ENCODE results near the gene PFAS. TPM values are rescaled to one million over a fixed set of nuclear protein-coding genes. Genes with fewer than 3 reads are reported as not detected.

PFAS gene
- total and polyA plus RNA-seq, 2 of the 8 experiments (the other 6 are each of a cell fraction or from before 2014, with no cell fraction given) = 88.4 to 248 TPM

DNA sequence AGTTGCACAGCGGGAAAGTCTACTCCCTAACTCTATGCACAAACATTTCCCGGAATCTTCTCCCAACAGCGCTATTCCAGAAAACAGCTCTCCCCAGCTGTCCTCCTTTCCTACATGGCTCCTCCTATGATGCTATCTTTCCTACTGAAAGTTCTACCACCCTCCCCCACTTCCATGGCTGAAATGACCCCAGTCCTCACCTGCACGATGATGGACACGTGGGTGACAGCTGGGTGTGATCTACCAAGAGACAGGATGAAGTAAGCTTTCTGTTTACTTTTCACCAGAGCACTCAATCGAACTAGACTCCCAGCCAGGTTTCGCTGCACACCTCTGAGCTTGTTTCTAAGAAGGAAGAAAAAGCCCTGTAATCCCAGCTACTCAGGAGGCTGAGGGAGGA, 11.9 kb upstream of the PFAS start:
- Histone ChIP-seq H2BK12ac (ENCODE audit: low read depth, low read length) (no peak overlapping the region), H3K4ac (replicated peaks; ENCODE audit: insufficient read length, low read depth, low read length) (no peak overlapping the region), H3K4me2 (ENCODE audit: insufficient read depth in 1 of 2, low read depth in 2 of 2, low read length in 2 of 2) (no peak overlapping the region), H2BK120ac (replicated peaks; ENCODE audit: low read depth, low read length) (no peak overlapping the region), H3K56ac (replicated peaks; ENCODE audit: insufficient read length, low read depth, low read length) (no peak overlapping the region), H2AK5ac (ENCODE audit: low read depth, low read length) (no peak overlapping the region), H3K23me2 (ENCODE audit: low read depth, low read length) (no peaks in the 10 kb centered on the region), H3K36me3 (ENCODE audit: control insufficient read depth in 2 of 4, insufficient read depth in 4 of 4, low read length in 3 of 4) (peaks cover 14 to 56% (median 31%) of the 10 kb centered on the region in 4 experiments), H3K23ac (ENCODE audit: insufficient read length) (no peak overlapping the region), H3K4me1 (replicated peaks in 1 of 4; ENCODE audit: control insufficient read depth in 3 of 4, insufficient read depth in 4 of 4, low read length in 3 of 4) (no peaks in the 10 kb centered on the region), H3K4me3 (ENCODE audit: extremely low read depth in 1 of 4, insufficient read depth in 2 of 4, low read depth in 3 of 4, low read length in 4 of 4) (no peak overlapping the region), H2BK5ac (ENCODE audit: low read depth, low read length) (no peak overlapping the region), H4K91ac (replicated peaks; ENCODE audit: insufficient read length, low read length) (no peak overlapping the region), H2AFZ (ENCODE audit: low read length) (no peak overlapping the region), H4K8ac (ENCODE audit: extremely low read depth, insufficient read depth, low read length) (no peak overlapping the region), H4K20me1 (replicated peaks in 1 of 2; ENCODE audit: control insufficient read depth in 1 of 2, insufficient read depth in 2 of 2, low read length in 2 of 2) (peaks cover 2 to 5% of the 10 kb centered on the region in 2 experiments), H3K18ac (ENCODE audit: extremely low read depth, low read length) (no peak overlapping the region), H3K27me3 (replicated peaks in 1 of 4; ENCODE audit: control insufficient read depth in 3 of 4, extremely low read depth in 1 of 4, insufficient read depth in 3 of 4, low read length in 3 of 4) (no peaks in the 10 kb centered on the region), H3K79me2 (ENCODE audit: control insufficient read depth in 1 of 2, insufficient read depth in 2 of 2, low read length in 2 of 2) (no peaks in the 10 kb centered on the region), H3K79me1 (ENCODE audit: low read depth, low read length) (no peaks in the 10 kb centered on the region), H2BK20ac (ENCODE audit: low read length) (no peak overlapping the region), H2BK15ac (ENCODE audit: low read length) (no peak overlapping the region), H4K5ac (ENCODE audit: insufficient read length, low read depth, low read length) (no peak overlapping the region), H3K14ac (ENCODE audit: insufficient read length) (no peak overlapping the region), H3K9ac (replicated peaks in 1 of 4; ENCODE audit: extremely low read depth in 1 of 4, low read depth in 3 of 4, low read length in 3 of 4) (no peak overlapping the region), H3K27ac (ENCODE audit: low read depth, low read length) (no peak overlapping the region), H3K9me3 (ENCODE audit: insufficient read depth in 2 of 2, low read depth in 1 of 2, low read length in 1 of 2) (no peaks in the 10 kb centered on the region)
- TF ChIP-seq KDM1A (IDR thresholded peaks at IDR 0.05; ENCODE audit: borderline replicate concordance, low read length) (no peak), CEBPB (IDR thresholded peaks at IDR 0.05; ENCODE audit: low read depth, low read length) (no peak), CHD1 (IDR thresholded peaks at IDR 0.05; ENCODE audit: low read depth, low read length) (no peak)
- FAIRE-seq (no peak), DNase-seq (ENCODE audit: low read depth in 1 of 2, low spot score in 2 of 2) (no peak)
- CTCF ChIA-PET (ENCODE audit: partially characterized antibody) = interaction anchor here (1.2 to 1.7 kb wide), 2 partner anchors 9 to 19 kb away, joined by 3 to 4 read pairs; no protein-coding TSS in a partner anchor
- WGBS, 2 experiments (ENCODE audit: extremely low coverage in 1 of 2, insufficient coverage in 1 of 2, insufficient read length in 1 of 2, insufficient replicate concordance in 2 of 2, low coverage in 1 of 2, low lambda C conversion rate in 2 of 2, missing lambda C conversion rate in 1 of 2) = 96% methylated on average over 7 of the region's 7 CpGs; no CpG with 5 or more reads in 1 of the 2 experiments
- POLR2A ChIA-PET (ENCODE audit: partially characterized antibody) = interaction anchor here (1.7 to 66.3 kb wide), 3 partner anchors 5 to 79 kb away, joined by 3 to 1521 read pairs (median 1521); partner anchors contain the start of genes CTC1, PFAS, RANGRF and SLC25A35
